H1 (cell line): ENCODE measurements around the gene SLC22A23. TPM values are rescaled to one million over a fixed set of nuclear protein-coding genes. Genes with fewer than 3 reads are reported as not detected.

Experiments used
- CTCF ChIA-PET: fragments of 300-600 bp; sonication (Branson Sonifier 250); formaldehyde crosslinking; loops from one replicate; lab custom pipeline; 2021; ENCODE audit not compliant: partially characterized antibody; lab: Charles Lee
- POLR2A ChIA-PET: fragments of 300-600 bp; sonication (Branson Sonifier 250); formaldehyde crosslinking; loops from one replicate; lab custom pipeline; 2021; ENCODE audit warnings: inconsistent platforms; ENCODE audit not compliant: partially characterized antibody; lab: Charles Lee
- DNase-seq, 2 experiments: peaks; one replicate each; pipeline versions ENCODE4 v3.0.0 to v3.0.0-alpha.2; 2010 to 2022; ENCODE audit warnings: low spot score in 2 of 2, low read depth in 1 of 2, mixed read lengths in 1 of 2
- FAIRE-seq: peaks from 2 replicates; lab custom pipeline; 2011; peaks lifted over from hg19 to GRCh38; lab: Jason Lieb, UNC
- H2AFZ ChIP-seq: 2 replicates; pipeline ENCODE4 v1.8.1; 2012; ENCODE audit warnings: low read length, inconsistent platforms
- H2AK5ac ChIP-seq: 2 replicates; pipeline ENCODE4 v1.6.1; 2013; ENCODE audit warnings: low read depth, low read length
- H2BK120ac ChIP-seq: replicated peaks from 2 replicates; pipeline ENCODE3; 2013; ENCODE audit warnings: low read depth, low read length, inconsistent platforms
- H2BK12ac ChIP-seq: 2 replicates; pipeline ENCODE4 v1.6.1; 2013; ENCODE audit warnings: low read depth, low read length
- H2BK15ac ChIP-seq: 2 replicates; pipeline ENCODE4 v1.6.1; 2013; ENCODE audit warnings: low read length
- H2BK20ac ChIP-seq: 2 replicates; pipeline ENCODE4 v1.6.1; 2013; ENCODE audit warnings: low read length
- H2BK5ac ChIP-seq: 2 replicates; pipeline ENCODE4 v1.6.1; 2013; ENCODE audit warnings: low read depth, low read length
- H3K14ac ChIP-seq: 2 replicates; pipeline ENCODE4 v1.6.1; 2013; ENCODE audit warnings: inconsistent platforms; ENCODE audit not compliant: insufficient read length
- H3K18ac ChIP-seq: 2 replicates; pipeline ENCODE4 v1.6.1; 2013; ENCODE audit warnings: low read length; ENCODE audit errors: extremely low read depth
- H3K23ac ChIP-seq: 2 replicates; pipeline ENCODE4 v1.6.1; 2013; ENCODE audit warnings: inconsistent platforms; ENCODE audit not compliant: insufficient read length
- H3K23me2 ChIP-seq: 2 replicates; pipeline ENCODE4 v1.6.1; 2013; ENCODE audit warnings: low read depth, low read length
- H3K27ac ChIP-seq: 2 replicates; pipeline ENCODE4 v1.6.1; 2011; ENCODE audit warnings: low read depth, low read length, inconsistent platforms
- H3K27me3 ChIP-seq, 4 experiments: replicated peaks in 1 of 4; 1 replicate in 1 of 4; 2 replicates in 3 of 4; pipeline versions ENCODE4 v1.6.1 to v1.8.1; 2011 to 2013; ENCODE audit warnings: low read length in 3 of 4, mild to moderate bottlenecking in 3 of 4, inconsistent platforms in 2 of 4, mixed read lengths in 2 of 4, moderate library complexity in 1 of 4; ENCODE audit not compliant: control insufficient read depth in 3 of 4, insufficient read depth in 3 of 4; ENCODE audit errors: extremely low read depth in 1 of 4
- H3K36me3 ChIP-seq, 4 experiments: 2 replicates each; pipeline versions ENCODE4 v1.6.1 to v1.8.1; 2011 to 2013; ENCODE audit warnings: mild to moderate bottlenecking in 4 of 4, low read length in 3 of 4, moderate library complexity in 2 of 4, control low read depth in 1 of 4, inconsistent platforms in 1 of 4; ENCODE audit not compliant: insufficient read depth in 4 of 4, control insufficient read depth in 2 of 4
- H3K4ac ChIP-seq: replicated peaks from 2 replicates; pipeline ENCODE3; 2013; ENCODE audit warnings: low read length, low read depth, mixed read lengths, inconsistent platforms; ENCODE audit not compliant: insufficient read length
- H3K4me1 ChIP-seq, 4 experiments: replicated peaks in 1 of 4; 1 replicate in 1 of 4; 2 replicates in 3 of 4; pipeline versions ENCODE4 v1.6.1 to v1.8.1; 2011 to 2013; ENCODE audit warnings: low read length in 3 of 4, inconsistent platforms in 2 of 4, mixed read lengths in 1 of 4; ENCODE audit not compliant: insufficient read depth in 4 of 4, control insufficient read depth in 3 of 4
- H3K4me2 ChIP-seq, 2 experiments: 2 replicates each; pipeline versions ENCODE4 v1.6.1 to v1.8.1; 2011 to 2013; ENCODE audit warnings: low read depth in 2 of 2, low read length in 2 of 2, control low read depth in 1 of 2, inconsistent platforms in 1 of 2, mild to moderate bottlenecking in 1 of 2; ENCODE audit not compliant: insufficient read depth in 1 of 2
- H3K4me3 ChIP-seq, 4 experiments: fragments of 200-600, 300-600 bp in 1 of 4; sonication (generic), shearing (Covaris generic), sonication (Bioruptor Twin) in 1 of 4; 2 replicates each; pipeline versions ENCODE4 v1.5.1 to v1.8.1; 2011 to 2016; ENCODE audit warnings: low read length in 4 of 4, low read depth in 3 of 4, control low read depth in 2 of 4, inconsistent platforms in 2 of 4, mild to moderate bottlenecking in 2 of 4, mixed read lengths in 1 of 4, moderate library complexity in 1 of 4; ENCODE audit not compliant: insufficient read depth in 2 of 4; ENCODE audit errors: extremely low read depth in 1 of 4
- H3K56ac ChIP-seq: replicated peaks from 2 replicates; pipeline ENCODE3; 2013; ENCODE audit warnings: low read depth, mild to moderate bottlenecking, mixed read lengths, low read length, inconsistent platforms; ENCODE audit not compliant: insufficient read length
- H3K79me1 ChIP-seq: 2 replicates; pipeline ENCODE4 v1.6.1; 2013; ENCODE audit warnings: low read depth, low read length, control low read depth
- H3K79me2 ChIP-seq, 2 experiments: 2 replicates each; pipeline versions ENCODE4 v1.6.1 to v1.8.1; 2012 to 2013; ENCODE audit warnings: low read length in 2 of 2, mild to moderate bottlenecking in 2 of 2, inconsistent platforms in 1 of 2; ENCODE audit not compliant: insufficient read depth in 2 of 2, control insufficient read depth in 1 of 2
- H3K9ac ChIP-seq, 4 experiments: replicated peaks in 1 of 4; 1 replicate in 1 of 4; 2 replicates in 3 of 4; pipeline versions ENCODE4 v1.6.1 to v1.8.1; 2011 to 2013; ENCODE audit warnings: low read depth in 3 of 4, low read length in 3 of 4, control low read depth in 2 of 4, mild to moderate bottlenecking in 2 of 4, moderate library complexity in 2 of 4, inconsistent platforms in 1 of 4; ENCODE audit errors: extremely low read depth in 1 of 4
- H3K9me3 ChIP-seq, 2 experiments: 2 replicates each; pipeline versions ENCODE4 v1.6.1 to v1.8.1; 2012 to 2013; ENCODE audit warnings: mild to moderate bottlenecking in 2 of 2, moderate library complexity in 2 of 2, control low read depth in 1 of 2, inconsistent platforms in 1 of 2, low read depth in 1 of 2, low read length in 1 of 2, mixed read lengths in 1 of 2; ENCODE audit not compliant: insufficient read depth in 2 of 2
- H4K20me1 ChIP-seq, 2 experiments: replicated peaks in 1 of 2; 2 replicates each; pipeline versions ENCODE3 to v1.8.1; 2011 to 2013; ENCODE audit warnings: inconsistent platforms in 2 of 2, low read length in 2 of 2, mild to moderate bottlenecking in 1 of 2; ENCODE audit not compliant: insufficient read depth in 2 of 2, control insufficient read depth in 1 of 2
- H4K5ac ChIP-seq: 2 replicates; pipeline ENCODE4 v1.6.1; 2013; ENCODE audit warnings: low read length, low read depth, mixed read lengths, inconsistent platforms; ENCODE audit not compliant: insufficient read length
- H4K8ac ChIP-seq: 2 replicates; pipeline ENCODE4 v1.8.0; 2013; ENCODE audit warnings: mild to moderate bottlenecking, moderate library complexity, low read length, inconsistent platforms; ENCODE audit not compliant: insufficient read depth; ENCODE audit errors: extremely low read depth
- H4K91ac ChIP-seq: replicated peaks from 2 replicates; pipeline ENCODE3; 2013; ENCODE audit warnings: low read length, mixed read lengths, inconsistent platforms; ENCODE audit not compliant: insufficient read length
- BACH1 ChIP-seq: IDR thresholded peaks from 2 replicates; pipeline ENCODE4 v1.6.1; 2012; ENCODE audit warnings: low read length, improper control_type of control experiment
- PHF8 ChIP-seq: fragments of 200-600 bp; sonication (generic); conservative IDR thresholded peaks from 2 replicates; pipeline ENCODE4 v1.7.1; 2012; ENCODE audit warnings: low read depth, mild to moderate bottlenecking, inconsistent platforms, low read length, moderate library complexity
- WGBS, 2 experiments: shearing (Covaris generic) in 1 of 2; methylation state at CpG; one replicate each; pipeline versions ENCODE4 v1.1.6 to v1.1.7; 2013 to 2015; ENCODE audit warnings: low lambda C conversion rate in 2 of 2, mixed read lengths in 2 of 2, inconsistent platforms in 1 of 2, low coverage in 1 of 2, missing lambda C conversion rate in 1 of 2; ENCODE audit not compliant: insufficient replicate concordance in 2 of 2, insufficient coverage in 1 of 2, insufficient read length in 1 of 2; ENCODE audit errors: extremely low coverage in 1 of 2, missing lambda C conversion rate in 1 of 2; 5-methylcytosine and 5-hydroxymethylcytosine counted together
- polyA plus RNA-seq, 7 experiments: library from polyadenylated mRNA; depleted of rRNA in 3 of 7; stranded (reverse) in 5 of 7; unstranded in 2 of 7; fragments of >200 nt in 5 of 7; fragments of 200-250 nt in 2 of 7; gene quantifications; 1 replicate in 5 of 7; 2 replicates in 1 of 7; 4 replicates in 1 of 7; pipeline versions ENCODE4 v1.2.1 to v1.2.3, GENCODE V29; 2011 to 2013; ENCODE audit warnings: missing spikeins in 2 of 7, mixed read lengths in 2 of 7
- total RNA-seq: library from RNA; stranded (reverse); fragmentation: NEBNext Ultra II Directional; extraction: Animal tissue kit (Norgen Biotek cat#: 25700); gene quantifications from 2 replicates; pipeline ENCODE4 v1.2.1, GENCODE V29; 2021

Gene SLC22A23
- total and polyA plus RNA-seq, 2 of the 8 experiments (the other 6 are each of a cell fraction or from before 2014, with no cell fraction given), result 9.9 to 38.4 TPM

- FAIRE-seq, result no peak
- Histone ChIP-seq H2AK5ac (no peak overlapping the region), H3K27ac (no peak overlapping the region), H4K8ac (no peak overlapping the region), H2BK5ac (no peak overlapping the region), H3K79me2 (peaks cover 17 to 85% of the 10 kb centered on the region in 2 experiments), H2BK12ac (no peak overlapping the region), H2BK15ac (no peak overlapping the region), H2BK120ac (no peak overlapping the region), H3K4ac (no peak overlapping the region), H2AFZ (no peak overlapping the region), H3K9ac (no peak overlapping the region), H3K14ac (no peak overlapping the region), H3K56ac (no peak overlapping the region), H4K20me1 (peaks cover 7 to 13% of the 10 kb centered on the region in 2 experiments), H3K9me3 (no peaks in the 10 kb centered on the region), H4K5ac (no peak overlapping the region), H3K27me3 (peaks cover 0 to 4% (median 1%) of the 10 kb centered on the region in 4 experiments; a peak in 3 of 7 replicates), H3K4me3 (no peak overlapping the region), H3K36me3 (no peaks in the 10 kb centered on the region), H3K18ac (no peak overlapping the region), H3K4me2 (no peak overlapping the region), H3K23me2 (peaks cover 4% of the 10 kb centered on the region), H3K23ac (no peak overlapping the region), H2BK20ac (no peak overlapping the region), H3K79me1 (peaks cover 9% of the 10 kb centered on the region; the same call in 1 of the 2 replicates), H3K4me1 (peaks cover 0 to 16% (median 5%) of the 10 kb centered on the region in 4 experiments; a peak in 6 of 7 replicates), H4K91ac (no peak overlapping the region)
- ChIA-PET POLR2A (no interaction called here), CTCF (interaction anchor here (1.1 kb wide), 1 partner anchor 37 kb away, joined by 3 read pairs; no protein-coding TSS in a partner anchor)
- WGBS, 2 experiments, result 89% methylated on average over 5 of the region's 5 CpGs; no CpG with 5 or more reads in 1 of the 2 experiments
- DNase-seq, result no peak
- no peak for TF ChIP-seq PHF8
- TF ChIP-seq BACH1, result no peak
Observed at GRCh38 chr6:3449750-3450305, 7.0 kb downstream of the SLC22A23 start.
